ENCODE data around the gene WDR89. TPM values are rescaled to one million over a fixed set of nuclear protein-coding genes. Genes with fewer than 3 reads are reported as not detected.

WDR89 gene
- total RNA-seq, 1 experiment from 2014 or later, result 18.2 TPM

GRCh38 chr14:63673886-63674497 is 32.3 kb upstream of the WDR89 start:
- POLR2A ChIA-PET (ENCODE audit: unreplicated experiment), result no interaction called here
- CTCF ChIA-PET, result no interaction called here
- BruUV-seq (replicated peaks), result no TSS peak
- no peaks in the 10 kb centered on the region; the same call in 1 of the 2 replicates for H3K36me3 ChIP-seq (ENCODE audit: low read depth)
- H3K9me2 ChIP-seq (ENCODE audit: insufficient read depth), result no peaks in the 10 kb centered on the region
- H3K27me3 ChIP-seq (ENCODE audit: insufficient read depth, low read depth), result no peaks in the 10 kb centered on the region
- no peaks in the 10 kb centered on the region for H4K20me1 ChIP-seq (ENCODE audit: insufficient read depth)
- H3K4me3 ChIP-seq, result no peak overlapping the region
- no peak for DNase-seq
- H2AFZ ChIP-seq, result no peak overlapping the region
- H3K4me1 ChIP-seq (replicated peaks; ENCODE audit: insufficient read depth), result peaks cover 22% of the 10 kb centered on the region
- H3F3A ChIP-seq (ENCODE audit: insufficient read depth, low read depth), result peaks cover 26% of the 10 kb centered on the region; the same call in 1 of the 2 replicates
- H3K79me2 ChIP-seq (ENCODE audit: low read depth), result no peaks in the 10 kb centered on the region
- no peak for TF ChIP-seq CTCF (conservative IDR thresholded peaks at IDR 0.05)
- TF ChIP-seq EZH2 (IDR thresholded peaks at IDR 0.05; ENCODE audit: low read depth), result no peak
- intact Hi-C loops (cut with micrococcal nuclease; ENCODE audit: unreplicated experiment), result no loop called here
- no peak overlapping the region for H3K4me2 ChIP-seq
- H3K27ac ChIP-seq, result no peak overlapping the region
- no peaks in the 10 kb centered on the region for H3K9me3 ChIP-seq (ENCODE audit: insufficient read depth, low read depth)

- POLR2A ChIA-PET (ENCODE audit: unreplicated experiment), result no interaction called here
These were observed 31.6 kb upstream of the WDR89 start for GRCh38 chr14:63673255-63673654.

GRCh38 chr14:63672417-63673180 is 30.9 kb upstream of the WDR89 start:
- Histone ChIP-seq H3K27me3 (ENCODE audit: insufficient read depth, low read depth) (no peaks in the 10 kb centered on the region), H3K27ac (no peak overlapping the region), H2AFZ (no peak overlapping the region), H4K20me1 (ENCODE audit: insufficient read depth) (no peaks in the 10 kb centered on the region), H3F3A (ENCODE audit: insufficient read depth, low read depth) (peaks cover 14% of the 10 kb centered on the region; the same call in 1 of the 2 replicates), H3K4me1 (replicated peaks; ENCODE audit: insufficient read depth) (peaks cover 10% of the 10 kb centered on the region), H3K36me3 (ENCODE audit: low read depth) (no peaks in the 10 kb centered on the region; the same call in 1 of the 2 replicates), H3K79me2 (ENCODE audit: low read depth) (no peaks in the 10 kb centered on the region), H3K4me3 (no peak overlapping the region), H3K9me2 (ENCODE audit: insufficient read depth) (no peaks in the 10 kb centered on the region), H3K9me3 (ENCODE audit: insufficient read depth, low read depth) (no peaks in the 10 kb centered on the region), H3K4me2 (no peak overlapping the region)
- no TSS peak for BruUV-seq (replicated peaks)
- peak in 1 of 2 experiments; percentile 39 for DNase-seq
- ChIA-PET POLR2A (ENCODE audit: unreplicated experiment) (no interaction called here), CTCF (no interaction called here)
- no peak for TF ChIP-seq CTCF (conservative IDR thresholded peaks at IDR 0.05)
- no peak for TF ChIP-seq EZH2 (IDR thresholded peaks at IDR 0.05; ENCODE audit: low read depth)
- intact Hi-C loops (cut with micrococcal nuclease; ENCODE audit: unreplicated experiment), result no loop called here

More at GRCh38 chr14:63673255-63673654, 31.6 kb upstream of the WDR89 start:
- no peaks in the 10 kb centered on the region for H3K27me3 ChIP-seq (ENCODE audit: insufficient read depth, low read depth)
- no peak overlapping the region for H3K4me3 ChIP-seq
- no peaks in the 10 kb centered on the region for H3K9me2 ChIP-seq (ENCODE audit: insufficient read depth)
- no peaks in the 10 kb centered on the region for H3K9me3 ChIP-seq (ENCODE audit: insufficient read depth, low read depth)
- no peaks in the 10 kb centered on the region for H3K79me2 ChIP-seq (ENCODE audit: low read depth)
- CTCF ChIA-PET, result no interaction called here
- H3K36me3 ChIP-seq (ENCODE audit: low read depth), result no peaks in the 10 kb centered on the region; the same call in 1 of the 2 replicates
- peaks cover 18% of the 10 kb centered on the region; the same call in 1 of the 2 replicates for H3F3A ChIP-seq (ENCODE audit: insufficient read depth, low read depth)
- H2AFZ ChIP-seq, result no peak overlapping the region
- intact Hi-C loops (cut with micrococcal nuclease; ENCODE audit: unreplicated experiment), result no loop called here
- no TSS peak for BruUV-seq (replicated peaks)
- H3K27ac ChIP-seq, result no peak overlapping the region
- no peak for DNase-seq
- TF ChIP-seq EZH2 (IDR thresholded peaks at IDR 0.05; ENCODE audit: low read depth), result no peak
- TF ChIP-seq CTCF (conservative IDR thresholded peaks at IDR 0.05), result no peak
- H4K20me1 ChIP-seq (ENCODE audit: insufficient read depth), result no peaks in the 10 kb centered on the region
- no peak overlapping the region for H3K4me2 ChIP-seq
- peaks cover 15% of the 10 kb centered on the region for H3K4me1 ChIP-seq (replicated peaks; ENCODE audit: insufficient read depth)

All from PC-9 (cell line).